ENCODE data around the gene TAPT1. TPM values are rescaled to one million over a fixed set of nuclear protein-coding genes. Genes with fewer than 3 reads are reported as not detected.

The TAPT1 gene
- total and polyA plus RNA-seq, 5 donors from 2014 or later = 26.0 to 86.8 (median 33.5) TPM

DNA sequence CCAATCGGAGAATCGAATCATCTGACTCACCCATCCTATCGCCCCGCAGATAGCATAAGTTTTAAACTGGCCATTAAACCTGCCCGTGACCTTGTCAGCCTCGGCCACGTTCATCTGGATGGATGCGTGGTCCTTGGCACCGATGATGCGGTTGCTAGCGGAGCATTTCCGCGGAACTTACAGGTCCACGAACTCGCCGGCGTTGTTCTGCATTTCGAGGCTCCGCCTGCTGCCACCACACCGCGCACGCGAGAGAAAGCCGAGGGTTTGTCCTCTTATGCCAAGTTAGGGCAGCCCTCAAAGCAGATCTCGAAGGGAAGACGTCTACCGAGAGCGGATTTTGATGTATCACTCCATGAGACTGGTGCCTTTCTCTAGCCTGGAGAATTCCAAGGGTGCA, 30.1 kb upstream of the TAPT1 start:
- H3K9me3 ChIP-seq (ENCODE audit: control insufficient read depth in 2 of 2, low read length in 2 of 2) = no peaks in the 10 kb centered on the region
- no peak overlapping the region for H3K4me3 Mint-ChIP-seq
- no peak overlapping the region for H3K4me3 ChIP-seq (ENCODE audit: low read depth, low read length)
- no peak overlapping the region for H3K27ac Mint-ChIP-seq
- H3K27me3 ChIP-seq (ENCODE audit: control insufficient read depth, insufficient read depth, low read length) = no peaks in the 10 kb centered on the region
- ATAC-seq (ENCODE audit: low read depth in 2 of 2) (no peak), DNase-seq (no peak)
- H3K27me3 Mint-ChIP-seq = no peaks in the 10 kb centered on the region
- no peaks in the 10 kb centered on the region for H3K4me1 ChIP-seq (ENCODE audit: control insufficient read depth, insufficient read depth, low read length, poor library complexity, severe bottlenecking)
- peaks cover 44% of the 10 kb centered on the region for H3K36me3 Mint-ChIP-seq
- no peak overlapping the region for H3K27ac ChIP-seq (ENCODE audit: insufficient read depth, low read length, poor library complexity, severe bottlenecking)
- H3K9me3 Mint-ChIP-seq = peaks cover 0 to 2% (median 0%) of the 10 kb centered on the region in 7 donors
- peaks cover 3% of the 10 kb centered on the region for H3K36me3 ChIP-seq (ENCODE audit: control insufficient read depth, insufficient read depth, low read length)
- peaks cover 0 to 2% (median 0%) of the 10 kb centered on the region in 4 donors for H3K4me1 Mint-ChIP-seq

DNA sequence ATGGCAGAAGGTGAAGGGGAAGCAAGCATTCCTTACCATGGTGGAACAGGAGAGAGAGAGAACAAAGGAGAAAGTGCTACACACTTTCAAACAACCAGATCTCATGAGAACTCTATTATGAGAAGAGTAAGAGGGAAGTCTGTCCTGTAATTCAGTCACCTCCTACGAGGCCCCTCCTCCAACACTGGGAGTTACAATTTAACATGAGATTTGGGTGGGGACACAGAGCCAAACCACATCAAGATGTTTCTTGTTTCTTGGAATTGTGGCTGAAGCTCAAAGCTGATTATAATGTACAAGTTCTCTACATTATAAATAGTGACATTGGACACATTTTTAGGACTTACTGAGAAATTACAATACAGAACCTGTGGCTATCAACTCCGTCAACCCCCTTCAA, 29.5 kb upstream of the TAPT1 start:
- H3K27me3 ChIP-seq (ENCODE audit: control insufficient read depth, insufficient read depth, low read length) = no peaks in the 10 kb centered on the region
- DNase-seq = peak in 1 of 3 donors; percentile 32
- H3K9me3 ChIP-seq (ENCODE audit: control insufficient read depth in 2 of 2, low read length in 2 of 2) = no peaks in the 10 kb centered on the region
- H3K36me3 ChIP-seq (ENCODE audit: control insufficient read depth, insufficient read depth, low read length) = peaks cover 3% of the 10 kb centered on the region
- H3K27ac ChIP-seq (ENCODE audit: insufficient read depth, low read length, poor library complexity, severe bottlenecking) = no peak overlapping the region
- Mint-ChIP-seq H3K4me3 (no peak overlapping the region), H3K36me3 (peaks cover 44% of the 10 kb centered on the region), H3K27me3 (no peaks in the 10 kb centered on the region), H3K4me1 (peaks cover 0 to 2% (median 0%) of the 10 kb centered on the region in 4 donors), H3K27ac (no peak overlapping the region), H3K9me3 (peaks cover 0 to 2% (median 0%) of the 10 kb centered on the region in 7 donors)
- H3K4me1 ChIP-seq (ENCODE audit: control insufficient read depth, insufficient read depth, low read length, poor library complexity, severe bottlenecking) = no peaks in the 10 kb centered on the region
- H3K4me3 ChIP-seq (ENCODE audit: low read depth, low read length) = no peak overlapping the region
- no peak for ATAC-seq (ENCODE audit: low read depth in 2 of 2)

DNA sequence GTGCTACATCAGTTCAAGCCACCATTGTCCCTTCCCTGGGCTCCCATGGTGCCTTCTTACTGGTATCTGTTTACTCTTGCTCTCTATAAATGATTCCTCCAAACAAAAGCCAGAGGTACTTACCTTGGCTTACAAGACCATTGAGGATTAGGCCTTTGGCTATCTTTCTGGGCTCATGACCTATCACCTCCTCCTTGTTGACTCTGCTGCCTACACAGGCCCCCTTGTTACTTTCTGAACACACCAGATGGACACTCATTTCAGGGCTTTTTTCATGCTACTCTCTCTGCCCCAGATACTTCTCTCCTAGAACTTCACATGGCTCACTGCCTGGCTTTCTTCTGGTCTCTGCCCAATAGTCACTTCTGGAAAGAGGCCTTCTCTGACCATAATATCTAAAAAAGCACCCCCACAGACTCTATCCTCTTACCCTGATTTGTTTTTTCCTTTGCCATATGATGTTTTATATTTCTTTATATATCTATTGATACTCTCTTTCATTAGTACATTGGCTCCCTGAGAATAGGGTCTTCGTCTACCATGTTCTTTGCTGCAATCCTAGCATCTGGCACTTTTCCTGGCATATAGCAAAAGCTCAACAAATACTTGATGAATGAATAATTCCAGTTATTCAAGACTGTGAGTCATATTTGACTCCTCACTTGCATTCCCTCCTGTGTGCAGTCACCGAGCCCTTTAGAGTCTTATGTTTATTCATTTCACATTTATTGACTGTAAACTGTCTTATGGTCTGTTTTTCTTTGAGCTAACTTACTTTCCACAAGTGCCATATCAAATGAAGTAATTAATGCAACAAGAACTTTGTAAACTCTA, 27.1 kb upstream of the TAPT1 start:
- peaks cover 52% of the 10 kb centered on the region for H3K36me3 Mint-ChIP-seq
- H3K27me3 ChIP-seq (ENCODE audit: control insufficient read depth, insufficient read depth, low read length) = no peaks in the 10 kb centered on the region
- H3K4me3 ChIP-seq (ENCODE audit: low read depth, low read length) = no peak overlapping the region
- no peak for DNase-seq
- H3K27ac ChIP-seq (ENCODE audit: insufficient read depth, low read length, poor library complexity, severe bottlenecking) = no peak overlapping the region
- no peak for ATAC-seq (ENCODE audit: low read depth in 2 of 2)
- H3K27me3 Mint-ChIP-seq = no peaks in the 10 kb centered on the region
- peaks cover 3% of the 10 kb centered on the region for H3K36me3 ChIP-seq (ENCODE audit: control insufficient read depth, insufficient read depth, low read length)
- no peak overlapping the region for H3K27ac Mint-ChIP-seq
- peaks cover 0 to 2% (median 0%) of the 10 kb centered on the region in 4 donors for H3K4me1 Mint-ChIP-seq
- no peaks in the 10 kb centered on the region for H3K4me1 ChIP-seq (ENCODE audit: control insufficient read depth, insufficient read depth, low read length, poor library complexity, severe bottlenecking)
- no peaks in the 10 kb centered on the region for H3K9me3 ChIP-seq (ENCODE audit: control insufficient read depth in 2 of 2, low read length in 2 of 2)
- peaks cover 0 to 4% (median 1%) of the 10 kb centered on the region in 7 donors for H3K9me3 Mint-ChIP-seq
- H3K4me3 Mint-ChIP-seq = no peak overlapping the region

DNA sequence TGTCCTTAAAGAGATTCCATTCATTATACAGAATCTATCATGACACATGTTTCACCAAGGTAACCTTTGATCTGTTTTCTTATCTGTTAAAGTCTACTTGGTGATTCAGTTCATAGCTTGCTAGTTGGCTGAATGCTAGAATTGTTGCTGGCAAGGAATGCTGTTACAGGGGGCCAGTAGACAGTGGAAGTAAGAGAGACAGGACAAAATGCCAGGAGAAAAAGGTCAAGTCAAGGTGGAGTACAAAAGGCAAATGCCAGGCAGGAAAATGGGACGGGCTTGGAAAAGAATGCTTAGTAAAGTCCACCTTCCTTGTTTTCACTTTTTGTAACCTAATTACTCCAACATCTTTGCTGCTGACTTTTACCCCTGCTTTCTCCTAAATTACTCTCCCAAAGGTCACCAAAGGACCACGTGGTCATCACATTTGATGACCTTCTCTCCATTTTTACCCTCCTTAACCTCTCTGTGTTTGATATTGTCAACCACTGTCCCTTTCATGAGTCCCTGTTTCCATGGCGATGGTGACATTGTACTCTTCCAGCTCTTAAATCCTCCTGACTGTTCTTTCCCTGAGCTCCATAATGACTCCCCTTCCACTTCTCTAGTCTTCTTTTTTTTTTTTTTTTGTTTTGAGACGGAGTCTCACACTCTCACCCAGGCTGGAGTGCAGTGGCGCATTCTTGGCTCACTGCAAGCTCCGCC, 24.5 kb upstream of the TAPT1 start:
- H3K36me3 ChIP-seq (ENCODE audit: control insufficient read depth, insufficient read depth, low read length) = peaks cover 3% of the 10 kb centered on the region
- no peak overlapping the region for H3K27ac Mint-ChIP-seq

DNA sequence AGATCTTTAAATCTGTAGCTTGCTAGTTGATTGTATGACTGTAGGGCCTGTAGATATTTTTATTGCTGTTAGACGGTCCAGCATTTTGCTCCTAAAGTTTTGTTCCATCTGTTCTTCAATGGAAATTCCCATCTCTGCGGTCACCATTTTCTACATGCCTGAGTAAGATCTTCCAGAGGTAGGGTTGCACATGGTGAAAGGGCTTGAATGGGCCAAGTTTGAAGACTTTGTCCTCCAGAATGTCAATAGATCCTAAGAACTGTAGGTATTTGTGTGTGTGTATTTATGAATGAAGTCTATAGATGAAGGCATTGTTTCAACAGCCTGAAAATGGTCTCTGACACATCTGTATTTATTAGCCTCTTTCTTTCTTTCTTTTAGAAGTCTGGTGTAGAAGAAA, 22.3 kb upstream of the TAPT1 start:
- H3K4me3 ChIP-seq (ENCODE audit: low read depth, low read length) = no peak overlapping the region
- no peak overlapping the region for H3K4me3 Mint-ChIP-seq
- H3K27me3 Mint-ChIP-seq = no peaks in the 10 kb centered on the region
- H3K36me3 ChIP-seq (ENCODE audit: control insufficient read depth, insufficient read depth, low read length) = peaks cover 3% of the 10 kb centered on the region
- peaks cover 46% of the 10 kb centered on the region for H3K36me3 Mint-ChIP-seq
- no peaks in the 10 kb centered on the region for H3K27me3 ChIP-seq (ENCODE audit: control insufficient read depth, insufficient read depth, low read length)
- H3K4me1 ChIP-seq (ENCODE audit: control insufficient read depth, insufficient read depth, low read length, poor library complexity, severe bottlenecking) = no peaks in the 10 kb centered on the region
- no peak overlapping the region for H3K27ac Mint-ChIP-seq
- peaks cover 0 to 4% (median 0%) of the 10 kb centered on the region in 7 donors for H3K9me3 Mint-ChIP-seq
- H3K27ac ChIP-seq (ENCODE audit: insufficient read depth, low read length, poor library complexity, severe bottlenecking) = no peak overlapping the region
- DNase-seq = no peak
- peaks cover 0 to 2% (median 0%) of the 10 kb centered on the region in 4 donors for H3K4me1 Mint-ChIP-seq
- no peak for ATAC-seq (ENCODE audit: low read depth in 2 of 2)
- H3K9me3 ChIP-seq (ENCODE audit: control insufficient read depth in 2 of 2, low read length in 2 of 2) = no peaks in the 10 kb centered on the region

More for the DNA sequence above, 24.5 kb upstream of the TAPT1 start:
- Histone ChIP-seq H3K27me3 (ENCODE audit: control insufficient read depth, insufficient read depth, low read length) (no peaks in the 10 kb centered on the region), H3K27ac (ENCODE audit: insufficient read depth, low read length, poor library complexity, severe bottlenecking) (no peak overlapping the region), H3K4me1 (ENCODE audit: control insufficient read depth, insufficient read depth, low read length, poor library complexity, severe bottlenecking) (no peaks in the 10 kb centered on the region), H3K4me3 (ENCODE audit: low read depth, low read length) (no peak overlapping the region), H3K9me3 (ENCODE audit: control insufficient read depth in 2 of 2, low read length in 2 of 2) (no peaks in the 10 kb centered on the region)
- DNase-seq (no peak), ATAC-seq (ENCODE audit: low read depth in 2 of 2) (no peak)
- Mint-ChIP-seq H3K27me3 (no peaks in the 10 kb centered on the region), H3K4me1 (peaks cover 0 to 4% (median 0%) of the 10 kb centered on the region in 4 donors), H3K4me3 (peak overlapping the region in 1 of 4 donors; percentile 28), H3K9me3 (peaks cover 0 to 4% (median 0%) of the 10 kb centered on the region in 7 donors), H3K36me3 (peaks cover 56% of the 10 kb centered on the region)

DNA sequence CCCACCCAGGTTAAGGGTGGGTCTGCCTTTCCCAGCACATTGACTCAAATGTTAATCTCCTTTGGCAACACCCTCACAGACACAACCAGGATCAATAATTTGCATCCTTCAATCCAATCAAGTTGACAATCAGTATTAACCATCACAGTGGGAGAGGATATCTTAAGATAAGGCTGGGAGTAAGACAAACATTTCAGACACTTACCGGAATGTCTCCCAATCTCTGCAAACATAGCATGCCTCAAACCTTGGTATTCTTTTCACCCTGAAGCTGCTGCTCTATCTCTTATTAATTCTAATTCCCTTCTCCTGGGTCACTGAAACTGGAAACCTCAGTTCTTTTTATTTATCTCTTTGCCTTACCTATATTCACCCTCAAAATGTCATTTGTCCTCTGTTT, 19.0 kb upstream of the TAPT1 start:
- no peak overlapping the region for H3K4me3 Mint-ChIP-seq
- Histone ChIP-seq H3K27me3 (ENCODE audit: control insufficient read depth, insufficient read depth, low read length) (no peaks in the 10 kb centered on the region), H3K4me3 (ENCODE audit: low read depth, low read length) (no peak overlapping the region), H3K27ac (ENCODE audit: insufficient read depth, low read length, poor library complexity, severe bottlenecking) (no peak overlapping the region), H3K4me1 (ENCODE audit: control insufficient read depth, insufficient read depth, low read length, poor library complexity, severe bottlenecking) (no peaks in the 10 kb centered on the region), H3K9me3 (ENCODE audit: control insufficient read depth in 2 of 2, low read length in 2 of 2) (no peaks in the 10 kb centered on the region), H3K36me3 (ENCODE audit: control insufficient read depth, insufficient read depth, low read length) (no peaks in the 10 kb centered on the region)
- DNase-seq (no peak), ATAC-seq (ENCODE audit: low read depth in 2 of 2) (no peak)
- H3K9me3 Mint-ChIP-seq = peaks cover 0 to 3% (median 0%) of the 10 kb centered on the region in 7 donors
- H3K4me1 Mint-ChIP-seq = peaks cover 0 to 4% (median 0%) of the 10 kb centered on the region in 4 donors
- no peak overlapping the region for H3K27ac Mint-ChIP-seq
- no peaks in the 10 kb centered on the region for H3K27me3 Mint-ChIP-seq
- peaks cover 47% of the 10 kb centered on the region for H3K36me3 Mint-ChIP-seq

DNA sequence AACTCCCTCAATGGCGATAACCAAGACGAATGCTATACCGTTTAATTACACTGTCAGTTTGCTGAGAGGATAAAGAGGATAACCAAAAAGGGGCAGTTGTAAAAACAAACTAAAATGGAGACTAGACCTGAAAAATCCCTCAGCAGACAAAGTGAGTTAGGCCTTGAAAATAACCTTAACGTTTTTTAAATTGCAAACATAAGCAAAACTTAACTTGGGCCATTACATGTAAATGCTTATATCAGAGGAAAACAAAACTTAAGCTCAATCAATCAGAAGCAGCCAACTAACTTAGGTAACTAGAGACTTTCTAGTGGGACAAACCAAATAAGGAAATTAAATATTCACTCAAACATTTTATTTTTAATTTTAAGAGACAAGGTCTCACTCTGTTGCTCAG, 17.0 kb upstream of the TAPT1 start:
- no peak overlapping the region for H3K4me3 ChIP-seq (ENCODE audit: low read depth, low read length)
- no peaks in the 10 kb centered on the region for H3K27me3 Mint-ChIP-seq
- H3K4me3 Mint-ChIP-seq = no peak overlapping the region
- H3K27me3 ChIP-seq (ENCODE audit: control insufficient read depth, insufficient read depth, low read length) = no peaks in the 10 kb centered on the region
- H3K4me1 ChIP-seq (ENCODE audit: control insufficient read depth, insufficient read depth, low read length, poor library complexity, severe bottlenecking) = no peaks in the 10 kb centered on the region
- ATAC-seq (ENCODE audit: low read depth in 2 of 2) (no peak), DNase-seq (no peak)
- H3K4me1 Mint-ChIP-seq = peaks cover 0 to 4% (median 0%) of the 10 kb centered on the region in 4 donors
- peaks cover 42% of the 10 kb centered on the region for H3K36me3 Mint-ChIP-seq
- no peaks in the 10 kb centered on the region for H3K36me3 ChIP-seq (ENCODE audit: control insufficient read depth, insufficient read depth, low read length)
- H3K9me3 Mint-ChIP-seq = no peaks in the 10 kb centered on the region
- no peak overlapping the region for H3K27ac ChIP-seq (ENCODE audit: insufficient read depth, low read length, poor library complexity, severe bottlenecking)
- H3K9me3 ChIP-seq (ENCODE audit: control insufficient read depth in 2 of 2, low read length in 2 of 2) = no peaks in the 10 kb centered on the region
- no peak overlapping the region for H3K27ac Mint-ChIP-seq

All from CD4-positive, CD25-positive, alpha-beta regulatory T cell (primary cell).